ENCODE measurements around the gene GRHPR. TPM values are rescaled to one million over a fixed set of nuclear protein-coding genes. Genes with fewer than 3 reads are reported as not detected.
A peak's percentile ranks its signal among the peaks of the same experiment; 100 is the strongest.
"Not testable (repeated sequence)": the region's sequence is repeated elsewhere in the genome, so short reads cannot be mapped to it uniquely, and the experiment has no call there.

GRHPR gene
- polyA plus RNA-seq, 4 donors, result 138 to 156 (median 147) TPM

DNA sequence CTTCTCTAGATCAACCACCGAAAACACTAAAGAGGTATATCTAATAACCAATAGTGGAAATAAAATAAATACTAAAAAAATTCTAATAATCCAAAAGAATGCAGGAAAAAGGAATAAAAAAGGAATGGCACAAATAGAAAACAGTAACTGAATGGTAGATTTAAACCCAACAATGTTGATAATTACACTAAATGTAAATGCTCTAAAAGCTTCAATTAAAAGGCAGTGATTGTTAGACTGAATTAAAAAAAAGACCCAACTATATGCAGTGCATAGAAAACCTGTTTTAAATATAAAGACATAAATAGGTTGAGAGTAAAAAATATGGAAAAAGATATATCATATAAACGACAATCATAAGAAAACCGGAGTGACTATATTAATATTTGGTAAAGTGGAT lies 51.9 kb downstream of the GRHPR start:
- no peak for DNase-seq (ENCODE audit: low read depth in 4 of 4, low spot score in 2 of 4)

DNA sequence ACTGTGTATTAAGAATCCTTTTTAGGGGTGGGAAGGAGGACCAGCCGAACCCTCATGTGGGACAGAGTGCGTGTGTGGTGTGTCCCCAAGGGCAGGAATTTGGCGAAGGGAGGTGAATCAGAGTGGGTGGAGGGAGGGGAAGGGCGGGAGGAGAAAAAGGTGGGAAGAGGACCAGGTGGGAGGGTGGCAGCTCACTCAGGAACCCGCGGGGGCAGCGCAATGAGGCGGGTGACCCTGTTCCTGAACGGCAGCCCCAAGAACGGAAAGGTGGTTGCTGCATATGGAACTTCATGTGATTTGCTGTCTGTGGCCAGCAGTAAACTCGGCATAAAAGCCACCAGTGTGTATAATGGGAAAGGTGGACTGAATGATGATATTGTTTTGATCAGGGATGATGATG lies 54.4 kb downstream of the GRHPR start:
- DNase-seq (ENCODE audit: low read depth in 4 of 4, low spot score in 2 of 4), result no peak

DNA sequence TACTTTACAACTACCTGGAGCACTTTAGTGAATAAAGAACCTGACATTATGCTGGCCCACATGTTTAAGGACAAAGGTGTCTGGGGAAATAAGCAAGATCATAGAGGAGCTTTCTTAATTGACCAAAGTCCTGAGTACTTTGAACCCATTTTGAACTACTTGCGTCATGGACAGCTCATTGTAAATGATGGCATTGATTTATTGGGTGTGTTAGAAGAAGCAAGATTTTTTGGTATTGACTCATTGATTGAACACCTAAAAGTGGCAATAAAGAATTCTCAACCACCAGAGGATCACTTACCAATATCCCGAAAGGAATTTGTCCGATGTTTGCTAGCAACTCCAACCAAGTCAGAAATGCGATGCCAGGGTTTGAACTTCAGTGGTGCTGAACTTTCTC lies 54.9 kb downstream of the GRHPR start:
- DNase-seq (ENCODE audit: low read depth in 4 of 4, low spot score in 2 of 4), result not testable (repeated sequence)

DNA sequence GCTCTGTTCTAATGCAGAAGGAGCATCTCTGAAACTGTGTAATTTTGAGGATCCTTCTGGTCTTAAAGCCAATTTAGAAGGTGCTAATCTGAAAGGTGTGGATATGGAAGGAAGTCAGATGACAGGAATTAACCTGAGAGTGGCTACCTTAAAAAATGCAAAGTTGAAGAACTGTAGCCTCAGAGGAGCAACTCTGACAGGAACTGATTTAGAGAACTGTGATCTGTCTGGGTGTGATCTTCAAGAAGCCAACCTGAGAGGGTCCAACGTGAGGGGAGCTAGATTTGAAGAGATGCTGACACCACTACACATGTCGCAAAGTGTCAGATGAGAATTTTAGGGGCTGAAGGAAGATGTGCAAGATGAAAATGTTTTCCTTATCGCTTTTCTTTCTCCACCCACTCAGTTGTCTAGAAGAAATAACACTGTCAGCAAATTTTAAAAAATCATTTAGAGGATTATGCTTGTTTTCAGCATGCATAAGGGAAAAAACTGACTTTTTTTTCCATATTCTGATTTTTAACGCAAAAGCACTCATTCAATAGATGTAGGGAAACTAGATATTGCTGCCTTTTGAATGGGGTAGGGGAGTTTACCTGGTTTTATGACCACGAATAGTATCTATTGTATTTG lies 55.6 kb downstream of the GRHPR start:
- DNase-seq (ENCODE audit: low read depth in 4 of 4, low spot score in 2 of 4), result not testable (repeated sequence)

DNA sequence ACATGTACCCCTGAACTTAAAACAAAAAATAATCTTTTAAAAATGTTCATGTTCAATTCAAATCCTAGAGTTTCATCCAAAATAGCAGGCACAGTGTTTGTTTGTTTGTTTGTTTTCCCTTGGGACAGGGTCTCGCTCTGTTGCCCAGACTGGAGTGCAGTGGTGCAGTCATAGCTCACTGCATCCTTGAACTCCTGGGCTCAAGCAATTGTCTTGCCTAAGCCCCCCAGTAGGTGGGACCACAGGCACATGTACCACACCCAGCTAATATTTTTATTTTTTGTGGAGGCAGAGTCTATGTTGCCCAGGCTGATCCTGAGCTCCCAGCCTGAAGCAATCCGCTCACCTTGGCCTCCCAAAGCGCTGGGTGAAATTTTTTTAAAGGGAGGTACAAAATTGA lies 58.3 kb downstream of the GRHPR start:
- no peak for DNase-seq (ENCODE audit: low read depth in 4 of 4, low spot score in 2 of 4)

DNA sequence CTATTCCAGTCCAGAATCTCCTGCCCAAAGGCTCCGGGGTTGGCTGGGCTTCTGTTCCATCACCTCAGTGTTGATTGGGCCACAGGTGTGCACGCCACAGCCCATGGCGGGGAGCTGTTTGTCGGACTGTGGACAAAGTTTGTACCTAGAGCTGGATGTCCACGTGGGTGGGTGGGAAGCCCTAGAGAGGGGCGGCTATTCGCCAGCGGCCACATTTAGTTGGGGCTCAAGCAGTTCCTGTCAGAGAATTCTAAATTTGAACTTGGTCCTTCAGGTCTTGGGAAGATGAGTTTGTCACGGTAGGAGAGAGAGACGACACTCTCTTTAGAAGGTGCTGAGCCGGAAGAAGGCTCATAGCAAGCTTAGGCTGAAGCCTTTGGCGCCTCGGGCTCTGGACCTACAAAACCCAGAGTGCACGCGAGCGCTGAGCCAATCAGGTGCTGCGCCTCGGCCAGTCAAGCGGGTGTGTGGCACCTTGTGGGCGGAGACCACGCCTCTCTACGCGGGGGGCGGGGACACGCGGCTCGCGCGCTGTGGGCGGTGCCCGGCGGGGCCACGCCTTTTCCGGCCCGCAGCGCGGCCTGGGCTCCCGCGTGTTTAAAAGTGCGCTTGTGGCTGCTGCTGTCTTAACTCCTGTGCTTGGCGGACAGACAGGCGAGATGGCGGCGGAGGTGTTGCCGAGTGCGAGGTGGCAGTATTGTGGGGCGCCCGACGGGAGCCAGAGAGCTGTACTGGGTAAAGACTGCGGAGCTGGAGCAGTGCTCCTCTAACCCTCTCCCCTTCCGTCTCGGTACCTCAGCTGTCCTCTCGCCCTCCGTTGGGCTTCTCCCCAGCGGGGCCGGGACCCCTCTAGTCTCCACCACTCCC lies 63.1 kb downstream of the GRHPR start, which contains the start of gene POLR1E:
Gene POLR1E (plus strand): TSS at position 560 of the 867 bp plus-strand sequence. CDS start 100 bp downstream, at position 660.
- DNase-seq (ENCODE audit: low read depth in 4 of 4, low spot score in 2 of 4), result peak in 2 of 4 donors; percentile 82 to 84

DNA sequence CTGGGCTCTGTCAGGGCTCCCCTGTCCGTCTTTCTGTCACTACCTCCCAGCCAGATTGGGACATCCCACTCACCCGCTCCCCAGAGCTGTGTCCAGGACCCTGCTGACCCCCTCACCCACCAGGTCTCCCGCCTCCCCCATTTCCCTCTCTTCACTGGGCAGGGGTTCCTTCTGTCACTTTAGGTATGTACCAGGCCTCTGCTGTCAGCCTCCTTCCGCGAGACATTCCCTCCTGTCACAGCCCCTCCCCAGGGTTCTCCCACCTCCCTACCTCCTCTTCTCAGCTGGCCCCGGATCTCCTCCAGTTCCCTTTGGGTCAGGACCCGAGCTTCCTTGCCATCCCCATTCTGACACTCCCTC lies 63.7 kb downstream of the GRHPR start:
- no peak for DNase-seq (ENCODE audit: low read depth in 4 of 4, low spot score in 2 of 4)

Other genes with a start within 250 kb of the GRHPR start
- gene ZBTB5, start 42.8 kb downstream of the GRHPR start, polyA plus RNA-seq (ENCODE audit: insufficient read length in 4 of 4), result 10 to 100 TPM; 29.5 to 32.0 (median 31.6) TPM
- gene POLR1E, start 63.3 kb downstream of the GRHPR start, polyA plus RNA-seq (ENCODE audit: insufficient read length in 4 of 4), result 10 to 100 TPM; 23.0 to 26.0 (median 23.7) TPM
- gene FBXO10, start 153.7 kb downstream of the GRHPR start, polyA plus RNA-seq (ENCODE audit: insufficient read length in 4 of 4), result 10 to 100 TPM; 11.7 to 19.8 (median 15.1) TPM
- 100 to 1,000 TPM; 110 to 138 (median 124) TPM for gene TOMM5, start 169.9 kb downstream of the GRHPR start, polyA plus RNA-seq (ENCODE audit: insufficient read length in 4 of 4)
- gene FRMPD1, start 228.3 kb downstream of the GRHPR start, polyA plus RNA-seq (ENCODE audit: insufficient read length in 4 of 4), result 1 to 10 TPM in 1 of 4 donors, under 1 TPM in 3; 0.72 to 1.3 (median 0.88) TPM

Measured in left renal cortex interstitium (tissue), 4 donors.